ENCODE results near the gene EVI5. TPM values are rescaled to one million over a fixed set of nuclear protein-coding genes. Genes with fewer than 3 reads are reported as not detected.

EVI5 gene
- total and polyA plus RNA-seq, 2 experiments from 2014 or later, result 16.5 to 20.0 TPM

- Histone ChIP-seq H3K27ac (no peak overlapping the region), H3K9ac (no peak overlapping the region), H3K27me3 (replicated peaks; ENCODE audit: insufficient read depth) (no peaks in the 10 kb centered on the region), H3K36me3 (ENCODE audit: low read depth) (no peaks in the 10 kb centered on the region), H3K79me2 (ENCODE audit: insufficient read depth) (no peaks in the 10 kb centered on the region), H3F3A (ENCODE audit: insufficient read depth) (peaks cover 9% of the 10 kb centered on the region; the same call in 1 of the 2 replicates), H4K20me1 (ENCODE audit: insufficient read depth) (no peaks in the 10 kb centered on the region), H3K9me2 (ENCODE audit: insufficient read depth) (no peaks in the 10 kb centered on the region), H3K4me3 (no peak overlapping the region), H3K4me2 (ENCODE audit: unreplicated experiment) (no peak overlapping the region), H3K9me3 (ENCODE audit: low read depth) (no peaks in the 10 kb centered on the region), H2AFZ (no peak overlapping the region), H3K4me1 (ENCODE audit: insufficient read depth) (peaks cover 10% of the 10 kb centered on the region; the same call in 1 of the 2 replicates)
- WGBS, 2 experiments (ENCODE audit: low coverage in 1 of 2, low lambda C conversion rate in 2 of 2, missing lambda C conversion rate in 2 of 2), result 78 to 79% methylated on average over 2 of the region's 2 CpGs
- in situ Hi-C loops (cut with MboI), result loop anchor here (5.0 kb wide), 1 partner anchor 69 kb away; no protein-coding TSS in a partner anchor
- no peak for DNase-seq
- no peak for TF ChIP-seq EZH2phosphoT487 (IDR thresholded peaks at IDR 0.05; ENCODE audit: insufficient read depth, low read depth)
- TF ChIP-seq EZH2 (IDR thresholded peaks at IDR 0.05; ENCODE audit: insufficient read depth, poor library complexity, severe bottlenecking), result no peak
Observed at GRCh38 chr1:92816732-92817131, 31.8 kb upstream of the EVI5 start.

- peak; percentile 52 for DNase-seq
Observed at GRCh38 chr1:92808381-92808780, 23.5 kb upstream of the EVI5 start.

GRCh38 chr1:92805216-92805615 is 20.3 kb upstream of the EVI5 start:
- peak overlapping the region; percentile 9; the same call in 1 of the 2 replicates for H3K9ac ChIP-seq
- in situ Hi-C loops (cut with MboI), result no loop called here
- peak overlapping the region; percentile 59 for H2AFZ ChIP-seq
- H3K4me2 ChIP-seq (ENCODE audit: unreplicated experiment), result peak overlapping the region; percentile 64
- H3K79me2 ChIP-seq (ENCODE audit: insufficient read depth), result no peaks in the 10 kb centered on the region
- peak overlapping the region; percentile 26; the same call in 1 of the 2 replicates for H3K4me3 ChIP-seq
- WGBS, 2 experiments (ENCODE audit: low coverage in 1 of 2, low lambda C conversion rate in 2 of 2, missing lambda C conversion rate in 2 of 2), result 92 to 97% methylated on average over 1 of the region's 1 CpG
- H3K9me3 ChIP-seq (ENCODE audit: low read depth), result no peaks in the 10 kb centered on the region
- H4K20me1 ChIP-seq (ENCODE audit: insufficient read depth), result no peaks in the 10 kb centered on the region
- TF ChIP-seq EZH2phosphoT487 (IDR thresholded peaks at IDR 0.05; ENCODE audit: insufficient read depth, low read depth) (no peak), EZH2 (IDR thresholded peaks at IDR 0.05; ENCODE audit: insufficient read depth, poor library complexity, severe bottlenecking) (no peak)
- peak overlapping the region; percentile 41 for H3K27ac ChIP-seq
- no peaks in the 10 kb centered on the region for H3K36me3 ChIP-seq (ENCODE audit: low read depth)
- H3F3A ChIP-seq (ENCODE audit: insufficient read depth), result peaks cover 18% of the 10 kb centered on the region
- no peak for DNase-seq
- H3K4me1 ChIP-seq (ENCODE audit: insufficient read depth), result peaks cover 20% of the 10 kb centered on the region
- H3K27me3 ChIP-seq (replicated peaks; ENCODE audit: insufficient read depth), result no peaks in the 10 kb centered on the region
- no peaks in the 10 kb centered on the region for H3K9me2 ChIP-seq (ENCODE audit: insufficient read depth)

More at GRCh38 chr1:92808381-92808780, 23.5 kb upstream of the EVI5 start:
- H3K4me2 ChIP-seq (ENCODE audit: unreplicated experiment), result no peak overlapping the region
- no peak overlapping the region for H3K27ac ChIP-seq
- H4K20me1 ChIP-seq (ENCODE audit: insufficient read depth), result no peaks in the 10 kb centered on the region
- H3K79me2 ChIP-seq (ENCODE audit: insufficient read depth), result no peaks in the 10 kb centered on the region
- TF ChIP-seq EZH2phosphoT487 (IDR thresholded peaks at IDR 0.05; ENCODE audit: insufficient read depth, low read depth), result no peak
- H2AFZ ChIP-seq, result no peak overlapping the region
- H3K9me2 ChIP-seq (ENCODE audit: insufficient read depth), result no peaks in the 10 kb centered on the region
- H3K36me3 ChIP-seq (ENCODE audit: low read depth), result no peaks in the 10 kb centered on the region
- H3F3A ChIP-seq (ENCODE audit: insufficient read depth), result peaks cover 15% of the 10 kb centered on the region
- no peaks in the 10 kb centered on the region for H3K27me3 ChIP-seq (replicated peaks; ENCODE audit: insufficient read depth)
- no peaks in the 10 kb centered on the region for H3K9me3 ChIP-seq (ENCODE audit: low read depth)
- no peak overlapping the region for H3K4me3 ChIP-seq
- peaks cover 20% of the 10 kb centered on the region for H3K4me1 ChIP-seq (ENCODE audit: insufficient read depth)
- in situ Hi-C loops (cut with MboI), result no loop called here
- H3K9ac ChIP-seq, result no peak overlapping the region

GRCh38 chr1:92804721-92805201 is 19.9 kb upstream of the EVI5 start:
- Histone ChIP-seq H3K9ac (peak overlapping the region; percentile 9; the same call in 1 of the 2 replicates), H3K79me2 (ENCODE audit: insufficient read depth) (no peaks in the 10 kb centered on the region), H3K4me3 (peak overlapping the region; percentile 26; the same call in 1 of the 2 replicates), H3K4me2 (ENCODE audit: unreplicated experiment) (peak overlapping the region; percentile 64), H3K4me1 (ENCODE audit: insufficient read depth) (peaks cover 20% of the 10 kb centered on the region), H3F3A (ENCODE audit: insufficient read depth) (peaks cover 18% of the 10 kb centered on the region), H3K9me2 (ENCODE audit: insufficient read depth) (no peaks in the 10 kb centered on the region), H3K9me3 (ENCODE audit: low read depth) (no peaks in the 10 kb centered on the region), H3K36me3 (ENCODE audit: low read depth) (no peaks in the 10 kb centered on the region), H2AFZ (peak overlapping the region; percentile 59), H4K20me1 (ENCODE audit: insufficient read depth) (no peaks in the 10 kb centered on the region), H3K27me3 (replicated peaks; ENCODE audit: insufficient read depth) (no peaks in the 10 kb centered on the region), H3K27ac (peak overlapping the region; percentile 41)
- in situ Hi-C loops (cut with MboI), result no loop called here
- no peak for TF ChIP-seq EZH2 (IDR thresholded peaks at IDR 0.05; ENCODE audit: insufficient read depth, poor library complexity, severe bottlenecking)
- no peak for TF ChIP-seq EZH2phosphoT487 (IDR thresholded peaks at IDR 0.05; ENCODE audit: insufficient read depth, low read depth)
- 1 to 3% methylated on average over 7 of the region's 7 CpGs for WGBS, 2 experiments (ENCODE audit: low coverage in 1 of 2, low lambda C conversion rate in 2 of 2, missing lambda C conversion rate in 2 of 2)
- DNase-seq, result peak; percentile 88

Measured in GM23248 (cell line).